ENCODE measurements around the gene RRN3. TPM values are rescaled to one million over a fixed set of nuclear protein-coding genes. Genes with fewer than 3 reads are reported as not detected.
A peak's percentile ranks its signal among the peaks of the same experiment; 100 is the strongest.
"Not testable (repeated sequence)": the region's sequence is repeated elsewhere in the genome, so short reads cannot be mapped to it uniquely, and the experiment has no call there.

RRN3 gene, protein sequence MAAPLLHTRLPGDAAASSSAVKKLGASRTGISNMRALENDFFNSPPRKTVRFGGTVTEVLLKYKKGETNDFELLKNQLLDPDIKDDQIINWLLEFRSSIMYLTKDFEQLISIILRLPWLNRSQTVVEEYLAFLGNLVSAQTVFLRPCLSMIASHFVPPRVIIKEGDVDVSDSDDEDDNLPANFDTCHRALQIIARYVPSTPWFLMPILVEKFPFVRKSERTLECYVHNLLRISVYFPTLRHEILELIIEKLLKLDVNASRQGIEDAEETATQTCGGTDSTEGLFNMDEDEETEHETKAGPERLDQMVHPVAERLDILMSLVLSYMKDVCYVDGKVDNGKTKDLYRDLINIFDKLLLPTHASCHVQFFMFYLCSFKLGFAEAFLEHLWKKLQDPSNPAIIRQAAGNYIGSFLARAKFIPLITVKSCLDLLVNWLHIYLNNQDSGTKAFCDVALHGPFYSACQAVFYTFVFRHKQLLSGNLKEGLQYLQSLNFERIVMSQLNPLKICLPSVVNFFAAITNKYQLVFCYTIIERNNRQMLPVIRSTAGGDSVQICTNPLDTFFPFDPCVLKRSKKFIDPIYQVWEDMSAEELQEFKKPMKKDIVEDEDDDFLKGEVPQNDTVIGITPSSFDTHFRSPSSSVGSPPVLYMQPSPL
- total RNA-seq: 25.5 TPM

DNA sequence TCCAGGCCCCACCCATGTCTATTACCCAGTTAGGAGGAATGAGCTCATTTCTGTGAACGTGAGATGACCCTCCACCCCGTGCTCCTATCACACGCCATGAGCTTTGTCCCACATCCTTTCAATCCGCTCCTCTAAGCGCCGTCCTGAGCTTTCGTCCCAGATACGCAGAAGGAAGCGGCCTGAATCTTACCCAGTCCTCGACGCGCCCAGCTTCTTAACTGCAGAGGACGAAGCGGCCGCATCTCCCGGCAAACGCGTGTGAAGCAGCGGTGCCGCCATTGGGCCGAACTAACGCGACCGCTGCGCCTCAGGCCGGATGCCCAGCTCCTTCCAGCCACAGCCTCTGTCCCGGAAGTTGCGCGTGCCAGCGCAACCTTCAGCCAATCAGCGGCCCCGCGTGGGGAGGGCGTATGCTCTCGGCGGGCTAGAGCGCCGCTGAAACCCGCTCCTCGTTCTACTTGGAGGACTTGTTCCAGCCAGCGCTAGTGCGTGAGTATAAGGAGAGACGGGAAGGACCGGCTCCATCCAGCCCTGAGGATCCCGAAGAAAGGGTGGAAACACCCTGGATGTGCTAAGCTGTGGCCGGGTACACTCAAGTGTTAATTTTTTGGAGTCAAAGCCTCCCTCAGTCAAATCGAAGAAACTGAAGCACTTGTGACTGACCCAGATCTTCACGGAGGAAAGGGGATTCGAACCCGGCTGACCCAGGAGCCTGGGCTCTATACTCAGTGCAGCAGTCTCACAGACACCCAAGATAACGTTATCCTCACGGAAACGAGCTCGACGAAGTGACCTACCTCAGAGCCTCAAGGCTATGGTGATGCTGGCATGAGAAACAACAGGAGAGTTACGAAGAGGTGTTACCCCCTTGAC, at the start of gene RRN3:
Gene RRN3 (minus strand): TSS at position 318 of the 873 bp plus-strand sequence. CDS start 39 bp downstream, at position 279.
- DNase-seq (ENCODE audit: low spot score): peak; percentile 93

DNA sequence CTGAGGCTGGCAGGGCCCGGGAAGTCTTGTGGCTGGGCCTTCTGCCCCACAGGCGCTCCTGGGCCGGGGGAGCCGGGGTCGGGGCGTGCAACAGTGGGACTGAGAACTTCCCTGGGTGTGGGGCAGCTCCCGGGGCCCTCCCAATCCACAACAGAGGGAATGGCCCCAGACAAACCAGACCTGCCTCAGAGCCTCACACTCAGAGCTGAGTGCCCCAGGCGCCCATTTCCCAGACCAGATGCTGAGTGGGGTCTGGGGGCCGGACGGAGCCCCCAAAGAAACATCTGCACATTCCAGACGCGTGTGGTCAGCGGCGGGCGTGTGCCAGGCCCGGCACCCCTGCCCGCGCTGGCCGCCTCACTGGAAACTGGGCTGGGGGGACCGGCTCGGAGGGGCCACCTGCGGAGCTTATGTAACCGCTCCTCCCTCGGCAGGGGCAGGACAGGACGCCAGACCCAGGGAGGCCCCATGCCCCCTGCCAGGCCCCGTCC, 49.6 kb upstream of the RRN3 start:
- DNase-seq (ENCODE audit: low spot score): not testable (repeated sequence)

DNA sequence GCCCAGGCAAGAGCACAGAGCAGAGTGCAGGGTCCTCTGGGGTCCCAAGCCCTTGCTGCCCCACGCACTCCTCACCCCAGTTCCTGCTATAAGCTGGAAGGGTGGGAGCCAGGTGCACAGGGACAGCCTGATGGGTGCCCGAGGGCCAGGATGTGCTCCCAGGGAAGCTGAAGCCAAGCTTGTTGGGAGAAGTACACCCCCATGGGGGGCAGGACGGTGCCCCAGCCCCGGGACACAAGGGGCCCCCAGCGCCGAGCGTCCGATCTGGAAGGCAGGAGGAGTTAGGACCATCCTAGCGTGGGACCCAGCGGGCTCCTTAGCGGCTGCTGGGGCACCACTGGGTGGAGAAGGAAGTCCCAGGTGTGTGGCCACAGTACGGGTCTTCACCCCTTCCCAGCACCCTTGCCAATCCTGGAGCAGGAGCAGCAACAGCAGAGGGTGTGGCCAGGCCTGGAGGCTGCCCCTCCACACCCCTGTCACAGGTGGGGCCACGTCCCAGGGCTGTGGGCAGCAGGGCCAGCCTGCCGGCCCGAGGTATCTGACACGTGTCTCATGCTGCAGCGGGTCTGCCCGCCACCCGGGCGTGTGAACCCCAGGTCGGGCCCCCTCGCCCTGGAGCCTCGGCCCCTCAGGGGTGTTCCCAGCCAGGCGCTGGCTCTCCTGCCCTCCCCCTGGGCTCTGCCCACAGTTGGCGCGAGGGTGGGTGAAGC, 49.0 kb upstream of the RRN3 start:
- not testable (repeated sequence) for DNase-seq (ENCODE audit: low spot score)

DNA sequence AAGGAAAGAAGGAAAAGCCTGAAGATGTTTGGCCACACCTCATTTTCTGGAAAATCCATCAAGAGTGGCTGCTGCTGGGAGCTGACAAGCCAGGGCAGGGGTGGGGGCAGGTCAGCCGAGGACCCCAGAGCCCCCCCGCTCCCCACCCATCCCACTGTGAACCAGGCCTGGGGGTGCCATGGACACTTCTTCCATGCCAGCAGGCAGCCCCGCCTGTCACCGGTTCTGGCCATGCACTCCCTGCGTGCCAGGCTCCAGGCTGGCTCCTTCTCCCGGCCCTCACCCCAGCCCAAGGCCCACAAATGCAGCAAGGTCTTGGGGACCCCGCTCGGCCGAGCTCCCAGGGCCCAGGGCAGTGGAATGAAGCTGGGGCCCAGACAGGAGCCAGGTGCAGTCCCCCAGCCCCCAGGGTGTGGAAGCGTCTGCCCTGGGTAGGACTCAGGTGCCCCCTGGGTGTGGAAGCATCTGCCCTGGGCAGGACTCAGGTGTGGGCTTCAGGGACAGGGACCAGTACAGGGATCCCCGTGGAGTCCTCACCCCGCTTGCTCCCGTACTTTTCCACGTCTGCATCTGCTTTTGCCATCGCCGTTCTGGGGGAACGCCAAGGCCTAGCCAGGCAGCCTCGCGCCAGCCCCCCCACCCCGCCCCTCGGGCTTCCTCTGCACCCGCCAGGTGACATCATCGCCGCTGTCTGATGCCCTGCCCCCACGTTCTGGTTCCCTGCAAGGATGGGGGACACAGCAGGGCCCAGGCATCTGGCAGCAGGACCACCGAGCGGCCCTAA, 48.2 kb upstream of the RRN3 start:
- not testable (repeated sequence) for DNase-seq (ENCODE audit: low spot score)

- no peak for DNase-seq (ENCODE audit: low spot score)
Observed at GRCh38 chr16:15141586-15141985, 47.5 kb upstream of the RRN3 start.

DNA sequence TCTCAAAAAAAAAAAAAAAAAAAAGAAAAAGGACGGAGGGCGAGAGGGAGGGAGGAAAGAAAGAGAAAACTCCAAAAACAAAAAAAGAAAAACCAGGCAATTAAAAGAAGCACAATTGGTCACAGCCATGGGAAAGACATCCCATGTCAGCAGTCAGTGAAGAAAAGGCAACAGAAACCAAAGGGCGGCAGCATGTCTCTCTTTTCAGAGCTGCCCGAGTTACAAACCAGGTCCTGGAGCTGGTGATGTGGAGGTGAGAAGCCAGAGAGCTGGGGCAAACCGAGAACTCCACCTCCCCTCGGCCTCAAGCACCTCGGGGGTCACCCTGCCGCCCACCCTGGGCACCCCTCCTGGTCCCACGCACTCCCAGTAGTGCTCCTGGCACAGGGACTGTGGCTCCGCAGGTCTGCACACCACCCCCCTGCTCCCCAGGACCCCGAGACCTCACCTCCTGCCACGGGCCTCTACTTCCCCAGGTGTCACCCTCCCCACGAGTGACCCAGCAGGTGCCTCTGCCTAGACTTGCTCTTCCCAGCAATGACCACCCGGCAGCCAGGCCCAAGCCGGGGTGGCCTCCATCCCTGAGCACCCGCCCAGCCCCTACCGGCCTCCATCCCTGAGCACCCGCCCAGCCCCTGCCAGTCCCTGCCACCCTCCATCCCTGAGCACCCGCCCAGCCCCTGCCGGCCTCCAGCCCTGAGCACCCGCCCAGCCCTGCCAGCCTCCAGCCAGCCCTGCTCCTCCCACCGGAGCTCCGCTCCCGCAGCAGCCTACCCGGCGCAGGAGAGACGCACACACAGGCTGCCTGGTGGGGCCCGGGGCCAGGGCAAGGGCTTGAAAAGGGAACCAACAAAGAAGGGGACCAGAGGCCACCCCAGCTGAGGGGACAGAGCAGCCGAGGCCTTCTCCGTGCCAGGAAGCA, 46.6 kb upstream of the RRN3 start:
- DNase-seq (ENCODE audit: low spot score): not testable (repeated sequence)

GRCh38 chr16:15137514-15137913, 43.4 kb upstream of the RRN3 start:
- not testable (repeated sequence) for DNase-seq (ENCODE audit: low spot score)

- DNase-seq (ENCODE audit: low spot score): not testable (repeated sequence)
Observed at GRCh38 chr16:15135483-15136360, 41.6 kb upstream of the RRN3 start.

DNA sequence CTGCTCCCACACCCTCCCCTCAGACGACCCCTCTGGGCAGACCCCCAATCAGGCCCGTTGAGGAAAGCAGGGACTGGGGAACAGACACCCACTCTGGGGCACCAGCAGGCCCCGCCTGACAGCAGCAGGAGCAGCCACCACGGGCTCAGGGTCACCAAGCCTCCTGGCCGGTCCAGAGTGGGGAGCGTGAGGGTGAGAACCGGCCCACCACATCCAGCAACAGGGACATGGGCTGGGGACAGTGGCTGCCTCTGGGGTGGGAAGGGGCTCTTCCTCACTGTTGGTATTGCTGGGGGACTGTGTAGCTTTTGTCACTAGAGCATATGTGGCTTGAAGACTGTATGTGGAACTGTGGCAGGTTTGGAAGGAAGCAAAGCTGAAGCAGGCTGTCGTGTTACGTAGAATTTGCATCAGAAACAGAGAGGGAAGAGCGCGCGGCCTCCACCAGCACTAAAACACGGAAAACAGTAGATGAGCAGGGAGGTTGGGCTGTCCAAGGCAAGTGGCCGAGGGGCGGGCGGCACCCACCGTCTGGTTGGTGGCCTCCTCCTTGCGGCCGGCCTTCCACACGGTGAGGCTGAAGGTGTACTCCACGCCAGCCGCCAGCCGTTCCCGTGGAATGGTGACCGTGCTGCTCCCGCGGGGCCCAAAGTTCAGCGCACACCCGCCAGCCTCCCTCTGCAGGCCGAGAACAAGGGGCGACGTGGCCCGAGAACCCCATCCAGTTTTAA, 40.8 kb upstream of the RRN3 start:
- DNase-seq (ENCODE audit: low spot score): not testable (repeated sequence)

DNA sequence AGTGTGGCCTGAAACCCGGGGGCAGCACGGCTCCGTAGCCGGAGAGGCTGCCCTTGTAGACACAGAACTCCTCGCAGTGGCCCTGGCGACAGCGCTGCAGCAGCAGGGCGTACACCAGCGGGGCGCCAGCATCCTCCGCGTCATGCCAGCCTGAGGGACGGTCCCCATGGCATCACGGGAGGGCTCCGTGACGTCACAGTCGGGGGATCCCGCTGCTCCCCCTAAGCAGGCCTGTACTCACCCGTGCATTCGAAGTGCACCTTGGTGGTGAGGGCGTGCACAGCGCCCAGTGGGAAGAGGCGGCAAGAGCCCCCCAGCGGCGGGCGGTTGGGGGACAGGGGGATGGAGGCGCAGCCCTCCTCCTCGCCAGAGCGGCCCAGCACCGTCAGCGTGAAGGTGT, 39.5 kb upstream of the RRN3 start:
- not testable (repeated sequence) for DNase-seq (ENCODE audit: low spot score)

DNA sequence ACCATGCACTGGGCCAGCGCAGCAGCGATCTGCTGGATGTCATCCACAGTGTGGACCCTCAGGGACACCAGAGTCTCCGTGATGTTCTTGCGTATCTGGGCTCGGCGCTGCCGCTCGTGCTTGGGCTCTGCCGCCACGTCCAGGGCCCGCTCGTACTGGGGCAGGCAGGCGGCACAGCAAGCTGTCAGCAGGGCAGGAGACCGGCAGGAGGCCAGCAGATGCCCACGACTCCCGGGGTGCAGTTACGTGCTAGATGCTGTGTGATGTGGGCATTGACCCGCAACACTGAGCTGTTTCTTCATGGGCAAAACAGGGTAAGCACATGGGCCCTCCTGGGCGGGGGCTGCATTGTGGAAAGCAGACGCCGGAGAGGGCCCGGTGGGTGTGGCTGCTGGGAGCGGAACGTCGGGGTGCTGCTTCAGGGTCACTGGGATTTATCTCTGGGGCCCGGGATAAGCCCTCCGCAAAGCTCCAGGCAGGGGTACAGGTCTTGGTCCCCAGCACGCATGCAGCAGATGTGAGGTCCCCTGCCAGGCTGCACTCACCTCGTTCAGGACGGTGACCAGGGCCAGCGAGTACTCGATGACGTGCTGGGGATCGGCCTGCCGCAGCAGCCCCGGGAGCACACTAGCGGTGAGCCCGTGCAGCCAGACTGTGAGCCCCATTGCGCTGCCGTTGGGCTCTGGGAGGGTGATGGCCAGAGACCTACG, 38.8 kb upstream of the RRN3 start:
- not testable (repeated sequence) for DNase-seq (ENCODE audit: low spot score)

DNA sequence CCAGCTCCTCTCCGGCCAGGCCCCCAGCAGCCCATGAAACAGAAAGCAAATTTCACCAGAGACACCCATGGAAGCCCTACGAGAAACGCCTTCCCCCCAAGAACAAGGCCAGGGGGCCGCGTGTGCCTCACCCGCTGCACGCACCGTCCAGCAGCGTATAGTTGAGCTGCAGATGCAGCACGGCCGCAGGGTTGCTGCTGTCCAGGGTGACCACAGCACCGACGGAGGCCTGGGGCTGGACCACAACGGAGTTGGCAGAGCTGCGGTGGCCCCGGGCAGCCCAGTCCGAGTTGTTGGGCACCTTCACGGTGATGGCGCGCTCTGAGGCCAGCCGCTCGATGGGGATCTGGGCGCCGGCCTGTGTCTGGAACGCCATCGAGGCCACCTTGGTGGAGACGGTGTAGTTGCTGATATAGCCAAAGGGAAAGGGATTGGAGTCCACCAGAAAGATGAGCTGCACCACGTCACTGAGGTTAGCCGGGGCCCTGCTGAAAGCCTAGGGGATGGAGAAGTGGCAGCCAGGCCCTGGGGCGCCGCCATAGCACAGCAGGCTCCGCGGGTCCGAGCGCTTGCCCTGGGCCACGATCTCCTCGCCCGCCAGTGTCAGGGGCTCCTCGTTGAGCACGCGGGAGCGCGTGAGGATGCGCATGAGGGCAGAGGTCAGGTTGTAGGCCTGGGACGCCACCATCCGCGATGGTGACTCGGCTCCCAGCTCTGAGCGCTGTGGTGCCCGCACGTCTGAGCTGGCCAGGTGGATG, 37.0 kb upstream of the RRN3 start:
- DNase-seq (ENCODE audit: low spot score): not testable (repeated sequence)

GRCh38 chr16:15130256-15130932, 36.3 kb upstream of the RRN3 start:
- not testable (repeated sequence) for DNase-seq (ENCODE audit: low spot score)

- not testable (repeated sequence) for DNase-seq (ENCODE audit: low spot score)
Observed at GRCh38 chr16:15127641-15128425, 33.8 kb upstream of the RRN3 start.
